ENCODE results near the gene GNB1L.

The GNB1L gene

DNA sequence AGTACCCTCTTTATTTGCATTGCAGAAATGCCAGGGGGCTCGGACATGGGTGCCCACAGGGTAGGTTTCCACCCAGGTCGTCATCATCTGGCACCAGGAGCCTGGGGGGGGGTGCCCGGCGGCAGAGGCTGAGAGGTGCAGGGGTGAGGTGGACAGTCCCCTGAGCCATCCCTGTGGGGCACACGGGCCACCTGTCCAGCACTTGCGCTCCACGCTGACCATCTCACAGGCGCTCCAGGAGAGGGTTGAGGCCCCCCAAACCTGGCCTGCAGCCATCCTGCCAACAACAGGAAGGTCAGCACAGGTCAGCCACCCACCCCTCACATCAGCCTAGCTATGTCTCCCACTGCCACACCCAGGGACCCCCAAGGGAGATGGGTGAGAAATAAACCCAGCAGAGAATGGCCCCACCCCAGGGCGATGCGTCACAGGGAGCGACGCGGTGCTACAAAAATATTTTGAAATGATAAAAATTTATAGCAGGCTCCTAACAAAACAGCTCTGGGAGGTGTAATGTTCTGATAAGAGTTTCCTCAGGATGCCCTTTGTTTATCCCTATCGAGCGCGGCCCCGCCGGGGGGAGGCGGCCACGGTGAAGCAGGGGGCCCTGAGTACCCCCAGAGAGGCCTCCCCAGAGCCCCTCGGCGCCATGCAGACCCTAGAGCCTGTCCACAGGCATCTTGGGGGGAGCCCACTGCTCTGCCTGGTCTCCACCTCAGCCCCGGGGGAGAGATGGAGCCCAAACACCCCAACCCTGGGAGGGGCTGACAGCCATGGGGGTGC, 21.0 kb upstream of the GNB1L start:
- no peak for DNase-seq

DNA sequence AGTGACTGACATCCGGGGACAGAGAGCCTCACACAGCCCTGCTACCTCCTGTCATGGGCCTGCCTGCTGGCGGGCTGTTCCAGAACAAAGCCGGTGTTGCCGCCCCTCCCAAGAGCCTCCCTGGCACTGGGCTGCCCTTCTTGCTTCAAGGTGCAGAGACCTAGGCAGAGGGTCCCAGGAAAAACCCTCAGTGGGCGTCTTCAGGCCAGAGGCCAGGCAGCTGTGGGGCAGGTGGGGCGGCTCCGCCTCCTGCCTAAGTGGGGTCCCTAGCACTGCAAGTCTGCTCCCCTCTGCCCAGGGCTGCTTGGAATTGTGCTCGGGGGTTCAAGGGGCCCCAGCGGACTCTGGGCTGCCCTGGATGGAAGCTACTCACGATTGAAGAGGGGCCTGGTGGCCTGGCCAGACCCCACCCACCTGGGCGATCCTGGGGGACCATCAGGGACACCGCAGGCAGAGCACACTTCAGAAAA, 20.4 kb upstream of the GNB1L start:
- no peak for DNase-seq

DNA sequence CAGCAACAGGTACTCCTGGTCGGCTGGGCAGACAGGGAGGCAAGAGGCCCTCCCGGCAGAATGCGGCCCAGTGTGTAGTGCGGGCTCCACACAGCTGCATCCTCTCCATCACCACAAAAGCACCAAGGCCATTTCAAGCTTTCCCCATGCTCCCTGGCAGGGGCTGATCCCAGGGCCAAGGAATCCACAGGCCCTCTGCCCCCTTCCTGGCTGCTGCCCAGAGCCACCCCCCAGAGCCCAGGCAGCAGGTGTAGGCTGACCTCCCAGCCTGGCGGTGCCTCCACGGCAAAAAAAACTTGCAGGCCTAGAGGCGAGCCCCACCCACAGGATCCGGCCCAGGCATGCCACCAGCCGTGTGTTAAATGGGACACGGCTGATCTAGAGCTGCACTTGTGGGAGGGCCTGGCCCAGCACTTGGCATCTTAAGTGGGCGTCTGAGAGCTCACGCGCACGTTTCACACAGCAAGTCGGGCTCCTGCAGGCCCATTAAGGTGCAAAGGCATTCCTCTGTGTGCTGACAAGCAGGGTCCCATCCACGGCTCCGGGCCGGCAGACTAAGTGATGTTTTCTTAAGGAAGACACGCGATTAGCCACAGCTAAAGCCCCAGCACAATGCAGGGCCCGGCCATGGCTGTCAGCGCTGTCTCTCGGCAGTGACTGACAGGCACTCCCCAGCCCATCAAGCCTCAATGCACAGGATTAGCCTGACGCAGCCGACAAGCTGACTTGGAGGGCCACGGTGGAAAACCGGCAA, 19.8 kb upstream of the GNB1L start:
- no peak for DNase-seq

DNA sequence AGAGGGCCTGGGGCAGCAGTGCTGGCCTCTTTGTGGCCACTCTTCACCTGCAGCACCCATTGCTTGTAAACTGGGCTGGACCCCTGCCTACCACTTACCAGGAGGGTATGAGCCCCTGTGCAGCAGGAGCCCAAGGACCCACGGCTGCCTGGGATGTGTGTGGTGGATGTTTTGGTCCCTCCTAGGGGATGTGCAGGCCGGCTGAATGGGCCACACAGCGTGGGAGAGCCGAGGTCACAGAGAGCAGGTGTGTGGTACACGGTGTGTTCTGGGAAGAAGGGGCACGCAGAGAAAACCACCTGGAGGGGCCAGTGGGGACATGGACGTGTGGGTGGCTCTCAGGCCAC, 19.3 kb upstream of the GNB1L start:
- DNase-seq, result no peak

DNA sequence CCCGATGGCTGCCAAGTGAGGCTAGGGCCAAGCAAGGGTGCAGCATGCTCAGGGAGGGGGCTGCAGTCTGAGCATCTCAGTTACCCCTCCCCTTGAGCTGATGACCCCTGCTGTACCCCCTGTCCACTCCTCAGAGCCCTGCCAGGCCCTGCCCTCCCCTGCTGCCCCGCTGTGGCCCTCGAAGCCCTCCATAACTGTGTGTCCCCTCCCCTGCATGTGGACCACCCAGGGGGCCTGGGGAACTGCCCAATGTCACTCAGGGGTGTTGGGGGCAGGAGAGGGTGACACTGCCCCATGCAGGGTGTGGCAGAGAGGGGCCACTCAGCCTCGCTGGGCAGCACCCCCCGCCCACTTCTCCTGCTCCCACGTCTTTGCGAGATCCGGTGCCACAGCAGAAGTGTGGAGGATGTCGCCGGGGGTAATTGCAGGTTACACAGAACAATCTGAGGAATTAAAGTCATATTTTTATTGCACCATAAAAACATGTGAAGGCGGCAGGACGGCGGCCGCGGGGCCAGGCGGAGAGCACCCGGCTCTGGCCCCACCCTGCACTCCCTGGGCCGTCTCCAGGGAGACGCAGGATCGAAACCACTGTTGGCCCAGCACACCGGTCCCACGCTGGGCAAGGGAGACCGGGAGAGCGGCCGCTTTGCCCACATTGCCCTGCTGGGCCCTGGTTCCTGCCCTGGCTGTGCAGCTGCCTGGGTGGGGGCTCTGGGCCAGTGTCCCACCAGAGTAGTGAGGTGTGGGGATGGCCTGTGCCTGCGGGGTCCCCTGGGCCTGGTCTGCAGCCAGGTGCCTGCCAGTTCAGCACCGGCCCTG, 18.7 kb upstream of the GNB1L start:
- no peak for DNase-seq

DNA sequence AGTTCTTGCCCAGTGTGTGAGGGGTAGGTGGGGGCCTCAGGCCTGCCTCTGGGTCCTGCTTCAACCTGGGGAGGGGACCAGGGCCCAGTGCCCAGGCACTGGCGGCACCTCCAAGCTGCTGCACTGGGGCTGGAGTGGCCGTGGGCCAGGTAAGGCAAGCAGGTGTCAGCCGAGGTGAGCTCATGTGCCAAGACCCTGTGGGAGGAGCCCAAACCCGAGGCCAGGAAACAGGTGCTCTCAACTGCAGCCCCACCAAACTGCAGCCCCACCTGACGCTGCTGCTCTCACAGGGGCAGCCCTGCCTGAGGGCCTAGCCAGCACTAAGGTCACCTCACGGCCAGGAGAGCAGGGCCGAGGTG, 18.1 kb upstream of the GNB1L start:
- peak; percentile 23 for DNase-seq

DNA sequence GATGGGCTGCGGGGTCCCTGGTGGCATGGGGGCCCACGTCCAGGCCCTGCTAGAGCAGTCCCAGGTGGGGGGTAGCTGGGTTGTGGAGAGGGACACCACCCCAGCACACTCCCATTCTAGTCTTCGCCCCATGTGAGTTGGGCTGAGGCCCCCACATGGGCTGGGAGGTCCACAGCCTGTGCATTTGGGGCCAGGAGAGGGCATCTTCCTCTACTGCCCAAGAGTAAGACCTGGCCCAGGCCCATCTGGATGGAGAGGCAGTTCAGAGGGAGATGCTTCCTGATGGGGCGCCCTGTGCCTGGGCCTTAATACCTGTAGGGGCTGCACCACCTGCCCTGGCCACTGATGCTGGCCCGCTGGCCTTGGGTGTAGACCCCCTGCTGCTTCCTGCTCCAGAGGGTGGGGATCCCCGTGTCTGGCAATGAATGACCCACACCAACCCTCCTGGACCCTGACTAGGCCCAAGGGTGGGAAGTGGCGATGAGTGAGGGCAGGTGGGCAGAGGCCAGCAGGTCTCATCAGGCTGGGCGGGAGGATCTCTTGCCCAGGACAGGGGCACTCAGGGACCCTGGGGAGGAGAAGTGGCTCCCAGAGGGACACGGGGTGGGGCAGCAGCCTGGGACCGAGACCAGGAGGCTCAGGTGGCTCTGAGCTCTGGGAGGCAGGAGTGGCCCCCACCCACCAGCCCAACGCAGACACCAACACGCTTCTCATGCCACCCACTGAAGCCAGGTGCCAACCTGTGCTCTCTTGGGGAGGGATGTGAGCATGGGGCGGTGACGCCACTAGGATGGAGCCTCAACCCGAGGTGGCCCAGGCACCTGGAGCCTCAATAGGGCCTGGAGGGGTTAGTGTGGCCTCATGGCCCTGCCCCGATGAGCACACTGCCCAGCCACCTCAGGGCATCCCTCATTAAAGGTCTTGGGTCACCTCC, 17.4 kb upstream of the GNB1L start:
- DNase-seq, result no peak

DNA sequence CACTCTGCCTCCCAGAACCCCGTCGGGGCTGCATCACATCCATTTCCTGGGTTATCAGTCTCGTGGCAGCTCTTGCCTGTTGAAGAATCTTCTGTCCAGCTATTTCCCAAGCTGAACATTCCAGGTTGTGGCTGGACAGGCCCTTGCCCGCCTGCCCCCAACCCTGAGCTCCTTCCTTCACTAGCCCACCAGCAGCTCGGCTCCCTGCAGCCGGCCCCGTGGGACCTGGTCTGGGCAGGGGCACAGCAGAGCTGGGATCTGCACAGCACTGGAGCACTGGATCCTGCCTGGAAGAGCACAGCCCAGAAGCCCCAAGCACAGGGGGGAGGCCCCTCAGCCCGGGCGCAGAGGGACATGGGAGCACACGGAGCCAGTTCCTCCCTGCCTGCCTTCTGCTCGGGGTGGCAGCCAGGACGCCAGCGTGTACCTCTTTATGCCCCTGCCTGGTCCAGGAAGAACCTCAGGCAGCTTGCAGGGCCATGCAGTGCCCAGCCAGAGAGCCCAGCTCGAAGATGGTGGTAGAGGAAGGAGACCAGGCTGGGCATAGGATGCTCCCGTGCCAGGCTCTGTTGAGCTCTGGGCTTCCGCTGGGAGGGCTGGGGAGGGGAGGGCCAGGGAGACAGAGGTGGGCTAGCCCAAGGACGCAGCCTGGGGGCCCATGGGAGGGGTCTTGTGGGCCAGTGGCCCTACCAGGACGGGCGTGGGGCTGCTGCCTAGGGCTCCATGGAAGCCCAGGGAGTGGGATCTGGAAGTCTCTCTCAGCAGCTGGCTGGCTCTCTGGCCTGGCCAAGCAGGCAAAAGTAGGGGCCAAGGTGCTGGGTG, 16.6 kb upstream of the GNB1L start:
- peak; percentile 15 for DNase-seq

DNA sequence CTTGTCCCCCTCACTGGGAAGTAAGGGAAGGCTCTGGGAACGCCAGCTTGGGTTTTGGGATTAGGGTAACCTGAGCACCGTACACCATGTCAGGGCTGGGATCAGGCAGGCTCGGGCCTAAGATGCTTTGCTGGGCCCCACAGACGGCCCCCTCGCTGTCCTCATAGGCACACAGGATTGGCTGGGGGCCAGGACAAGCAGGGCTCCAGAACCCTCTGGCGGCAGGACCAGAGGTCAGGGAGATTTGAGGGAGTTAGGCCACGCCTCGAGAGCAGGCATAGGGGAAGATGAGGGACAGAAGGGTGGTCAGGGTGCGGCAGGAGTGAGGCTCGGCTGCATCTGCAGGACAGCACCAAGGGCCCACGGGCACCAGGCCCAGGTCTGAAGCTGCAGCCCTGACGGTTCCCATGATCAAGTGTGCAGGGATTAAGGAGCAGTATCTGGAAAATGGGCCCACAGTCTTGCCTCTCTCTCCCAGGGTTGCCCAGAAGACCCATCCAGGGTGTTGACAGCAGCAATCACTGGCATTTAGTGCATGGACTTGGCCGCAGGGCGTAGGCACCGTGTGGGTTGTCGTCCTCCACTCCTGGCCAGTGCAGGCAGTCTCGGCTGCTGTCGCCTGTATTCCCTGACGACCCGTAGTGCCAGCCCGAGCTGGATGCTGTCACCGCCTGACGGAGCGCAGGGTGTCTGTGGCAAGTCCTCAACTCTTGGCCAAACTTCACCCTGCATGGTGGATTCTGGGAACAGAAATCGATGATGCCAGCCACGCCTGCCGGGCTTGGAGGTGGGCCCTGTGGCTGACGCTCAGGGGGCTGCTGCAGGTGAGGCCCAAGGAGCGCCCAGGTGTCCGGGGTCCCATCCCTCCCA, 15.7 kb upstream of the GNB1L start:
- peak; percentile 14 for DNase-seq

DNA sequence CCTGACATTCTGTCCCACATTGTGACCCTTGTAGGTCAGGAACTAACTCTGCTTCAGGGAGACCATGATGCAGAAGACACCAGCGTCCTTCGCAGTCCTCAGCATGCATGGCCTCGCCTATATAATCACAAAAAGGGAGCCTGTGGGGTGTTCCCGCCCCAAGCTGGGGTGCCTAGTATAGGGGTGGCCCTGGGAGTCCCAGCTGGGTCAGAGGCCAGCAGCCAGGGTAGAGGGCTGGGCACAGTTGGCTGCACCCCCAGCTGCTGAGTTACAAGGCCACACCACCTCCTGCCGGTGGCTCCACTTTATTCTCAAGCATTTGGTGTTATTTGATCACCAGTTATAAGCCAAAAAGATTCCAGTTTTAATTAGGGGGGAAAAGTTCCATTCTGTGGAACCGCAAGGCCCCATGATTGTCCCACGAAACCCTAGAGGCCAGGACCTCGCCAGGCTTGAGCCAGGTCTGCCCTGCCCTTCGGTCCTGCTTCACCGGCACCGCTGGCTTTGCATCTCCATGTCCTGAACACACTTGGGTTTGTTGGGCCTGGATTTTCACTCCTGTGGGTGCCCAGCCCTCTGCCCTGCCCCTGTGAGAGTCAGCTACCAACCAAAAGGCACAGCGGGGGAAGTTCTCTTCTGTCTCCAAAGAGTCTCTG, 15.0 kb upstream of the GNB1L start:
- peak; percentile 14 for DNase-seq

DNA sequence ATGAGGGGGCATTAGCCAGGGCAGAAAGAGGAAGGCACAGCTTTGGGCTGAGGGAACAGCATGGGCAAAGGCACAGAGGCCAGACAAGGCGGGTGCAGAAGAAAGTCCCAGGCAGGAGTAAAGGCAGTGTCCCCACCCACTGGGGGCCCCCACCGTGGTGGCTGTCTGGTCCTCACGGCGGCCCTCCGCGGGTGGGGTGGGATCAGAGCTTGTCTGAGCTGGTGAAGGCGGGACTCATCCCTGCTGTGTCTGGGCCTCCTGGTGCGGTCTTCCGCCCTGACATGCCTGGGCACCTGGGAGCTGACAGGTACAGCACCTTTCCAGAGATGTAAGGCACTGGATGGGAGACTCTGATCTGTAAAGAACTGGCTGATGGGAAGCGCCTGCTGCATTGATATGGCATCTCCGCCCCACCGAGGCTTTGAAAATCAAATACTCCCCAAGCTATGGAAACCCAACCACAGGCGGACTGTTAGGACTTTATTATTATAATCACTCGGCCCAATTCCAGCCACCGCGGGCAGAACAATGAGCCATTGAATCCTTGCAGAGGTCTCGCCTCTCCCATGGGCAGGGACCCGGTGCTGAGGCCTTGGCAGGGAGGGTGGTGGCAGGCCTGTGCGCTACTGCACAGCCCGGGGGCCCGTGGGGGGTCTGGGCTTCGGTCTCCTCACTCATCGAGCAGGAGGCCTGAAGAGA, 14.2 kb upstream of the GNB1L start:
- DNase-seq, result peak; percentile 16

DNA sequence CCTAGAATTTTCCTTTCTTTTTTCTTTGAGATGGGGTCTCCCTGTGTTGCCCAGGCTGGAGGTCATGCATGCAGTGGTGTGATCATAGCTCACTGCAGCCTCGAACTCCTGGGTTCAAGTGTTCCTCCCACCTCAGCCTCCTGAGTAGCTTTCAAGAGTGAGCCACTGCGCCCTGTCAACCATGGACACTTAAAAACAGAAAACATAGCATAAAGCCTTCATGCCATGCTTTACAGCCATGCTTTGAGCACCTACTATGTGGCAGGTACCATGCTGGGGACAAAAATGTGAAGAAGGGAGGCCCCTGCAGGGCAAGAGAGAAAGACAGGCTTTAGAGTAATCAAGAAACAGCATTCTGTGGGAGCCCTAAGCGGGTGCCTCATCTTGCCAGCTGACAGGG, 13.7 kb upstream of the GNB1L start:
- DNase-seq, result peak; percentile 12

DNA sequence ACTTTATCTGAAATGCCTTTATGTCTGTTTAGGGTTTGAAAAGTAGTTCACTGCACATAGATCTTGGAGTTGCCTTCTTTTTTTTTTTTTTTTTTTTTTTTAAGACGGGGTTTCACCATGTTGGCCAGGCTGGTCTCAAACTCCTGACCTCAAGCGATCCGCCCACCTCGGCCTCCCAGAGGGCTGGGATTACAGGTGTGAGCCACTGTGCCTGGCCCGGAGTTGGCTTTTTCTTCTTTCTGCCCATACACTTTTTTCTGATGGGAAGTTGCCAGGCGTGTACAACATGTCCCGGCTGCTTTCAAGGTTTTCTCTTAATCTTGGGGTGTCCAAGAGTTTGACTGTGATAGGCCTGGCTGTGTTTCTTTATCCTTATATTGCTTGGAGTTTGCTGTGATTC, 12.9 kb upstream of the GNB1L start:
- DNase-seq, result no peak

DNA sequence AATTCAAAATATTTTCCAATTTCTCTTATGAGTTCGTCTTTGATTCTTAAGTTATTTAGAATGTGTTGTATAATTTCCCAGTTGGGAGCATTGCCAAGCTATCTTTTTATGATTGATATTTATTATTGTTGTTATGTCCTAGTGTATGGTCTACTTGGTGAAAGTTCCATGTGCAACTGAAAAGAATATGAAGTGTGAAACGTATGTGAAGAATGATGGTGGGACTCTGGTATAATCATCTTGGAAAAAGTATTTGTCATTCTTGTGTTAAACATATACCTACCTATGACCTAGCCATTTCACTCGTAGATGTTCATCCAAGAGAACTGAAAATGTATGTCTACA, 12.0 kb upstream of the GNB1L start:
- no peak for DNase-seq

DNA sequence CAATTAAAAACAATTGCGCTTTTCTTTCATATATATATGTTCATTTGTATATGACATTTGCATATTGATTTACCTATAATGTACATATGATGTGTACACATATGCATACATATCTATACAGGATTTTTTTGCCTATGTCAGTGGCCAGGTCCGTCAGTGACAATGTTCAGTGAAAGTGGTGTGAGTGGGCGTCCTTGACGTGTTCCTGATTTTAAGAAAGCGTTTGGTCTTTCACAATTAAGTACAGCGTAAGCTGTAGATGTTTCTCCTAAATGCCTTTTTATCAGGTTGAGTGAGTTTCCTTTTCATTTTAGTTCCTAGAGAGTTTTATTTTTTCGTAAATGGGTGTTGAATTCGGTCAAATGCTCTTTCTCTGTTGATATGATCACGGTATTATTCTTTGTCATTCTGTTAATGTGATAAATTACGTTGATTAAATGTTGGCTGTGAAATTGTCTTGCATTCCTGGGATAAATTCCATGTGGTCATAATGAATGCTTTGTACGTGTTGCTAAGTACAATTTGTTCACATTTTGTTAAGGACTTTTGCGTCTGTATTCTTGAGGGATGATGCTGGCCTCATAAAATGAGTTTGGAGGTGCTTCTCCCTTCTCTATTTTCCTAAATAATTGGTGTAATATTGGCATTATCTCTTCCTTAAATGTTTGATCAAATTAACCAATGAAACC, 10.6 kb upstream of the GNB1L start:
- DNase-seq, result no peak

DNA sequence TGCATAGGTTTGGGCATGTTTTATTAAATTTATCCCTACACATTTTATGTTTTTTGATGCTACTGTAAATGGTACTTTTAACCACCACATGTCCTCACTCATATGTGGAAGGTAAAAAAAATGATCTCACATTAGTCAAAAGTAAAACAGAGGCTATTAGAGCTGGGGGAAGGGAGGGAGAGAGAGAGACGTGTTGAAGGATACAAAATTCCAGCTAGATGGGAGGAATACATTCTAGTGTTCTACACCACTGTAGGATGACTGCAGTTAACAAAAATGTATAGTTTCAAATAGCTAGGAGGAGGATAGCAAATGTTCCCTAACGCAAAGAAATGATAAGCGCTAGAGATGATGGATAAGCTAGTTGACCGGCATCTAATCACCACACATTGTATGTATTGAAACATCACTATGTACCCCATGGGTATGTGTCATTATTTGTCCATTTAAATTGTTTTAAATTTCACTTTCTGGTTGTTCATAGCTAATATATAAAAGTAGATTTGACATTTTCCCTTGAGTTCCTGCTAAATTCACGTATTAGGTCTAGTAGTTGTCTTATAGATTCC, 9.9 kb upstream of the GNB1L start:
- no peak for DNase-seq

DNA sequence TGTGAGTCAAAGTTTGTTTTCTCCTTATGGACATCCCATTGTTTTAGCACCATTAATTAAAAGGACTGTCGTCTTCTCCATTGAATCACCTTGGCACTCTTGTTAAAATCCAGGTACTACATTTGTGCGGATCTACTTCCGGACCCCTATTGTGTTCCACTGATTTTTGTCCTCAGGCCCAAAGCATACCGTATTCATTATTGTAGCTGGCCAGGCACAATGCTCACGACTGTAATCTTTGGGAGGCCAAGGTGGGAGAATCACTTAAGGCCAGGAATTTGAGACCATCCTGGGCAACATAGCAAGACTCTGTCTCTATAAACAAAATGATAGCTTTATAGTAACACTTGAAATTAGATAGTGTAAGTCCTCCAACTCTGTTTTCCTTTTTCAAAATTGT, 8.9 kb upstream of the GNB1L start:
- no peak for DNase-seq

DNA sequence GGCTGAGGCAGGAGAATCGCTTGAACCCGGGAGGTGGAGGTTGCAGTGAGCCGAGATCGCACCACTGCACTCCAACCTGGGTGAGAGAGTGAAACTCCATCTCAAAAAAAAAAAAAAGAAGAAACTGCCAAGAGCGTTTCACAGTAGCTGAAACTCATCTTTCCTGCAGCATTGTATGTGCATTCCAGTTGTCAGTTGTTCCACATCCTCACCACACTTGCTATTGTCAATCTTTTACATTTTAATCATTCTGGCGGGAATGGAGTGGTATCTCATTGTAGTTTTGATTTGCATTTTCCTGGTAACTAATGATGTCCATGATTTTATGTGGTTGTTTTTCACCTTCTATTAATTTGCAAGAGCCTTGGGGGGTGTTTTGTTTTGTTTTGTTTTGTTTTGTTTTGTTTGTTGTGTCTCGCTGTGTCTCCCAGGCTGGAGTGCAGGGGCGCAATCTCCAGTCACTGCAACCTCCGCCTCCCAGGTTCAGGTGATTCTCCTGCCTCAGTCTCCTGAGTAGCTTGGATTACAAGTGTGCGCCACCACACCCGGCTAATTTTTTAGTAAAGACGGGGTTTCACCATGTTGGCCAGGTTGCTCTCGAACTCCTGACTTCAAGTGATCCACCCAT, 8.1 kb upstream of the GNB1L start:
- DNase-seq, result no peak
